CD14-positive monocyte (primary cell): ENCODE results near the gene ACACA. TPM values are rescaled to one million over a fixed set of nuclear protein-coding genes. Genes with fewer than 3 reads are reported as not detected.
A peak's percentile ranks its signal among the peaks of the same experiment; 100 is the strongest.

ENCODE experiments used
- DNase-seq, 3 donors: peaks; one replicate each; pipeline ENCODE4 v3.0.0-alpha.2; 2011 to 2022
- H2AFZ ChIP-seq: 2 replicates; pipeline ENCODE4 v1.6.0; 2012; ENCODE audit warnings: mild to moderate bottlenecking, low read depth, low read length, inconsistent platforms; ENCODE audit not compliant: insufficient read depth, poor library complexity, severe bottlenecking
- H3K27ac ChIP-seq, 2 donors: 1 replicate in 1 of 2; 2 replicates in 1 of 2; pipeline ENCODE4 v1.5.1; 2012 to 2013; ENCODE audit warnings: low read length in 2 of 2, control low read depth in 1 of 2, inconsistent platforms in 1 of 2, low read depth in 1 of 2, mild to moderate bottlenecking in 1 of 2
- H3K27me3 ChIP-seq, 2 donors: one replicate each; pipeline versions ENCODE4 v1.6.0 to v1.6.1; 2011 to 2013; ENCODE audit warnings: low read length in 2 of 2; ENCODE audit not compliant: control insufficient read depth in 2 of 2, insufficient read depth in 2 of 2
- H3K36me3 ChIP-seq, 2 donors: replicated peaks in 1 of 2; 1 replicate in 1 of 2; 2 replicates in 1 of 2; pipeline versions ENCODE4 v1.5.1 to v1.6.1; 2012 to 2013; ENCODE audit warnings: low read length in 2 of 2, control low read depth in 1 of 2, inconsistent platforms in 1 of 2, mild to moderate bottlenecking in 1 of 2; ENCODE audit not compliant: insufficient read depth in 2 of 2, control insufficient read depth in 1 of 2
- H3K4me1 ChIP-seq, 2 donors: 1 replicate in 1 of 2; 2 replicates in 1 of 2; pipeline versions ENCODE4 v1.5.1 to v1.6.1; 2012 to 2013; ENCODE audit warnings: low read length in 2 of 2, control low read depth in 1 of 2, inconsistent platforms in 1 of 2, mild to moderate bottlenecking in 1 of 2, moderate library complexity in 1 of 2; ENCODE audit not compliant: insufficient read depth in 2 of 2, control insufficient read depth in 1 of 2
- H3K4me2 ChIP-seq: replicated peaks from 2 replicates; pipeline ENCODE3; 2012; ENCODE audit warnings: low read length, moderate library complexity, mild to moderate bottlenecking; ENCODE audit not compliant: poor library complexity, severe bottlenecking; ENCODE audit errors: extremely low read depth
- H3K4me3 ChIP-seq, 3 experiments: fragments of 200-600 bp in 1 of 3; sonication (generic) in 1 of 3; replicated peaks in 1 of 3; 1 replicate in 2 of 3; 2 replicates in 1 of 3; pipeline ENCODE4 v1.5.1; 2011 to 2013; ENCODE audit warnings: low read length in 3 of 3, mild to moderate bottlenecking in 3 of 3, control low read depth in 2 of 3, low read depth in 2 of 3, inconsistent platforms in 1 of 3, moderate library complexity in 1 of 3
- H3K79me2 ChIP-seq: 2 replicates; pipeline ENCODE4 v1.6.0; 2012; ENCODE audit warnings: mild to moderate bottlenecking, control low read depth, inconsistent platforms, low read length, moderate library complexity; ENCODE audit not compliant: insufficient read depth
- H3K9ac ChIP-seq: 2 replicates; pipeline ENCODE4 v1.6.0; 2017; ENCODE audit warnings: low read length, mild to moderate bottlenecking; ENCODE audit not compliant: insufficient read depth, poor library complexity, severe bottlenecking
- H3K9me3 ChIP-seq, 2 donors: replicated peaks in 1 of 2; 1 replicate in 1 of 2; 2 replicates in 1 of 2; pipeline versions ENCODE4 v1.5.1 to v1.6.1; 2012 to 2013; ENCODE audit warnings: low read length in 2 of 2, control low read depth in 1 of 2; ENCODE audit not compliant: control insufficient read depth in 1 of 2, insufficient read depth in 1 of 2
- H4K20me1 ChIP-seq: 2 replicates; pipeline ENCODE4 v1.6.0; 2012; ENCODE audit warnings: mild to moderate bottlenecking, low read length, control low read depth, moderate library complexity; ENCODE audit not compliant: insufficient read depth
- H3K27ac Mint-ChIP-seq, 7 donors: one replicate each; pipeline ENCODE4 v1.8.0; 2020; ENCODE audit warnings: mild to moderate bottlenecking in 7 of 7, mixed read lengths in 7 of 7, moderate library complexity in 6 of 7, inconsistent platforms in 2 of 7
- H3K27me3 Mint-ChIP-seq, 3 donors: one replicate each; pipeline ENCODE4 v1.8.0; 2021 to 2022; ENCODE audit warnings: low read depth in 3 of 3, mild to moderate bottlenecking in 3 of 3, mixed read lengths in 3 of 3, moderate library complexity in 3 of 3, inconsistent platforms in 1 of 3
- H3K36me3 Mint-ChIP-seq, 2 donors: one replicate each; pipeline ENCODE4 v1.8.0; 2020; ENCODE audit warnings: mixed read lengths in 2 of 2, inconsistent platforms in 1 of 2, mild to moderate bottlenecking in 1 of 2
- H3K4me1 Mint-ChIP-seq: one replicate; pipeline ENCODE4 v1.8.0; 2020; ENCODE audit warnings: mild to moderate bottlenecking, mixed read lengths
- H3K4me3 Mint-ChIP-seq, 2 donors: one replicate each; pipeline ENCODE4 v1.8.0; 2020; ENCODE audit warnings: mild to moderate bottlenecking in 2 of 2, mixed read lengths in 2 of 2, moderate library complexity in 1 of 2
- H3K9me3 Mint-ChIP-seq, 7 donors: one replicate each; pipeline ENCODE4 v1.8.0; 2020 to 2022; ENCODE audit warnings: mixed read lengths in 7 of 7, mild to moderate bottlenecking in 6 of 7, moderate library complexity in 6 of 7, inconsistent platforms in 2 of 7
- WGBS: methylation state at CpG from one replicate; pipeline ENCODE4 v1.1.5; 2013; ENCODE audit warnings: missing lambda C conversion rate; ENCODE audit not compliant: insufficient coverage; 5-methylcytosine and 5-hydroxymethylcytosine counted together
- intact Hi-C, 2 donors: fragments of 100-400 bp; cut with micrococcal nuclease; formaldehyde crosslinking; loops; one replicate each; pipeline versions ENCODE4 v1.15.0 to v1.15.1; 2023
- polyA minus RNA-seq: library from RNA; depleted of rRNA, polyadenylated mRNA; stranded (reverse); fragments of >200 nt; gene quantifications from 2 replicates; pipeline ENCODE4 v1.2.3, GENCODE V29; 2012
- polyA plus RNA-seq, 3 donors: library from polyadenylated mRNA; depleted of rRNA in 1 of 3; unstranded in 2 of 3; stranded (reverse) in 1 of 3; fragments of 300-500 nt in 2 of 3; fragments of >200 nt in 1 of 3; fragmentation: Illumina TruSeq in 2 of 3; gene quantifications; 1 replicate in 2 of 3; 2 replicates in 1 of 3; pipeline ENCODE4 v1.2.3, GENCODE V29; 2012 to 2021
- total RNA-seq, 12 experiments: library from RNA in 1 of 12; stranded (reverse) in 1 of 12; fragments of 120-200 nt in 1 of 12; gene quantifications; one replicate each; pipeline ENCODE4 v1.2.4 and lab custom pipeline; 2013 to 2026; ENCODE audit warnings: mixed read lengths in 6 of 12, inconsistent platforms in 1 of 12
- TF ChIP-seq, protein P1 (sequence below): fragments of 200-600 bp; IDR thresholded peaks from one replicate; pipeline ENCODE4 v1.8.0; 2022; ENCODE audit warnings: antibody characterized with exemption, mild to moderate bottlenecking

ACACA gene
- total RNA-seq (2013), result 7.4 TPM
- polyA plus RNA-seq (1 to 10 TPM; 3.5 to 4.6 (median 3.8) TPM), polyA minus RNA-seq (4.0 and 4.1 TPM in 2 replicates), total RNA-seq (lab: John Stamatoyannopoulos, UW) (5.9 to 34.1 (median 19.9) reads per million in 11 experiments)

DNA sequence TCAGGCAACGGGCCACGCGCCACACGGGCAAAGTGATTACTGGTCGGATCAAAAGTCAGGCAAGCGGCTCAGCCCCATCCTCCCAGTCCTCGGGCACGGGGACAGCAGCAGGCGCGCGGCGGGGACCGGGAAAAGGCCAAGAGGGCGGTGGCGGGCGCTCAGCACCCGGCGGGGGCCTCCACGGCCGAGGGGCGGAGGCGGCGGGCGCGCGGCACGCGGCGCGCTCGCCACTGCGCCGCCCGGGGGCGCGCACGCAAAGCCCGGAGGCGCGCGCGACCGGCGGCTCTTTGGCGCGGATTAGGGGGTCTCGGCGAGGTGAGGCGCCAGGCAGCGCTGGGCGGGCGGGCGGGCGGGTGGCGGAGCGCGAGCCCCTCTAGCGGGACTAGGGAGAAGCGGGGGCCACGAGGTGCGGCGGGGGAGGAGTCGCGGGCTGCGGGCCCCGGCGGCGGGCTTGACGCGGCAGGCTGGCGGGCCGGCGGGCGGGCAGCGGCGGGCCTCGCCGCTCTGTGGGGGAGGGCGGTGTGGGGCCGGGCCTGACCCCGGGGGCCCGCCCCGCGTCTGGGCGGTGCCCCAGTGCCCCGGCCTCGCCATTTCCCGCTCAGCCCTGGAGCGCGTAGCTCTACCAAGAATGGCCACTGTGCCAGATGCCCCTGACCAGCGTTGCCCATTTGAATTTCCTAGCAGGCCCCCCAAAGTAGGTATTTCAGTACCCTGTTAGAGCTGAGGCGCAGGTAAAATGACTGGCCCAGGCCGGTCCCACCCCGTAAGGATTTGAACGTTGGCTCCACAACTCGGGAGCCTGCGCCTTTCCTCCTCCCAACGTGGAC lies at the start of gene ACACA, which contains the start of gene TADA2A:
ACACA (minus strand) TSS at position 202 of the 827 bp plus-strand sequence. CDS start 537 bp downstream, outside the sequence.
TADA2A (plus strand) TSS at position 252 of the 827 bp plus-strand sequence. CDS start 4,480 bp downstream, outside the sequence.
- Mint-ChIP-seq H3K36me3 (peaks cover 8 to 15% of the 10 kb centered on the region in 2 donors), H3K4me1 (peaks cover 29% of the 10 kb centered on the region)

DNA sequence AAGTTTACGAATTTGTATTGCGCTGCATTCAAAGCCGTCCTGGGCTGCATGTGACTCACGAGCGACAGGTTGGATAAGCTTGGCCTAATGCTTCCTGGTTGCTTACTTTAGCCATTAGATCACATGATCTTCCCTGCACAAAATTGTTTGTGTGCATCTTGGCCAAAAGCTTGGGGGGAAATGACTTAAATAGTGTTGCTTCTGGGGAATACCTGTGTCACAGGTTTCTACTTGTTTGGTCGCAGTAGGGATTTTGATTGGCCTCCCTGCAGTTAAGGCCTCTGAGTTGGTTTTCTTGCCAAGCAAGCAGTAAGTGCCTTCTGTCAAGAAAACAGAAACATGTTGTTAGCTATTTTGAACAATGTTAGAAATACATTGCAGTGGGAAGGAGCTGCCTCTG lies 43.5 kb upstream of the ACACA start:
- no peaks in the 10 kb centered on the region for H3K27me3 ChIP-seq
- H3K79me2 ChIP-seq, result no peaks in the 10 kb centered on the region
- peaks cover 0 to 2% (median 0%) of the 10 kb centered on the region in 7 donors for H3K9me3 Mint-ChIP-seq
- intact Hi-C loops, result no loop called here
- H3K9ac ChIP-seq, result no peak overlapping the region
- no peak overlapping the region for H3K4me3 Mint-ChIP-seq
- TF ChIP-seq, protein P1, sequence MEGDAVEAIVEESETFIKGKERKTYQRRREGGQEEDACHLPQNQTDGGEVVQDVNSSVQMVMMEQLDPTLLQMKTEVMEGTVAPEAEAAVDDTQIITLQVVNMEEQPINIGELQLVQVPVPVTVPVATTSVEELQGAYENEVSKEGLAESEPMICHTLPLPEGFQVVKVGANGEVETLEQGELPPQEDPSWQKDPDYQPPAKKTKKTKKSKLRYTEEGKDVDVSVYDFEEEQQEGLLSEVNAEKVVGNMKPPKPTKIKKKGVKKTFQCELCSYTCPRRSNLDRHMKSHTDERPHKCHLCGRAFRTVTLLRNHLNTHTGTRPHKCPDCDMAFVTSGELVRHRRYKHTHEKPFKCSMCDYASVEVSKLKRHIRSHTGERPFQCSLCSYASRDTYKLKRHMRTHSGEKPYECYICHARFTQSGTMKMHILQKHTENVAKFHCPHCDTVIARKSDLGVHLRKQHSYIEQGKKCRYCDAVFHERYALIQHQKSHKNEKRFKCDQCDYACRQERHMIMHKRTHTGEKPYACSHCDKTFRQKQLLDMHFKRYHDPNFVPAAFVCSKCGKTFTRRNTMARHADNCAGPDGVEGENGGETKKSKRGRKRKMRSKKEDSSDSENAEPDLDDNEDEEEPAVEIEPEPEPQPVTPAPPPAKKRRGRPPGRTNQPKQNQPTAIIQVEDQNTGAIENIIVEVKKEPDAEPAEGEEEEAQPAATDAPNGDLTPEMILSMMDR, result no peak
- peaks cover 56 to 80% of the 10 kb centered on the region in 2 donors for H3K36me3 Mint-ChIP-seq
- H3K4me1 Mint-ChIP-seq, result no peaks in the 10 kb centered on the region
- no peak overlapping the region for H2AFZ ChIP-seq
- no peak overlapping the region for H3K4me3 ChIP-seq
- peaks cover 47 to 93% of the 10 kb centered on the region in 2 donors for H3K36me3 ChIP-seq
- no peaks in the 10 kb centered on the region for H3K9me3 ChIP-seq
- H4K20me1 ChIP-seq, result no peaks in the 10 kb centered on the region
- no peaks in the 10 kb centered on the region for H3K4me1 ChIP-seq
- DNase-seq, result no peak
- H3K27ac ChIP-seq, result no peak overlapping the region
- WGBS, result 94% methylated on average over 6 of the region's 6 CpGs
- H3K4me2 ChIP-seq, result no peak overlapping the region
- no peaks in the 10 kb centered on the region for H3K27me3 Mint-ChIP-seq
- H3K27ac Mint-ChIP-seq, result no peak overlapping the region

More for the DNA sequence above, at the start of gene ACACA, which contains the start of gene TADA2A:
- Histone ChIP-seq H3K36me3 (peaks cover 8 to 15% of the 10 kb centered on the region in 2 donors), H3K27ac (peak within 1 kb of the TSS; percentile 74 to 92), H3K4me1 (peaks cover 17 to 29% of the 10 kb centered on the region in 2 donors), H3K9ac (peak within 1 kb of the TSS; percentile 75), H3K4me3 (peak within 1 kb of the TSS; percentile 87 to 99 (median 90)), H3K79me2 (peaks cover 61% of the 10 kb centered on the region), H3K9me3 (no peaks in the 10 kb centered on the region), H3K4me2 (peak within 1 kb of the TSS; percentile 98), H2AFZ (peak within 1 kb of the TSS; percentile 99), H3K27me3 (no peaks in the 10 kb centered on the region), H4K20me1 (no peaks in the 10 kb centered on the region)
- TF ChIP-seq, protein P1, result no peak
- under 1% methylated on average over 91 of the region's 98 CpGs for whole genome bisulfite sequencing
- H3K27ac Mint-ChIP-seq, result peak within 1 kb of the TSS; percentile 82 to 96 (median 91)
- peaks cover 0 to 1% (median 0%) of the 10 kb centered on the region in 7 donors for H3K9me3 Mint-ChIP-seq
- peak within 1 kb of the TSS; percentile 98 to 99 for H3K4me3 Mint-ChIP-seq
- H3K27me3 Mint-ChIP-seq, result no peaks in the 10 kb centered on the region
- intact Hi-C loops, result loop anchor here in 1 of 2 donors (5.0 kb wide), 1 partner anchor 50 kb away; no protein-coding TSS in a partner anchor
- DNase-seq, result peak; percentile 67 to 75 (median 74)
